GM12872 (cell line): ENCODE results near the gene C3orf70.

Source experiments
- CTCF ChIP-seq: IDR thresholded peaks from 3 replicates; pipeline ENCODE4 v1.5.1; 2011; ENCODE audit warnings: low read depth, mild to moderate bottlenecking, low read length, moderate library complexity; ENCODE audit not compliant: insufficient read depth

Gene C3orf70

GRCh38 chr3:185150561-185150960, 2.3 kb downstream of the C3orf70 start:
- no peak for TF ChIP-seq CTCF

- no peak for TF ChIP-seq CTCF
These were observed 3.3 kb downstream of the C3orf70 start for GRCh38 chr3:185149591-185149990.

- no peak for TF ChIP-seq CTCF
These were observed 7.3 kb downstream of the C3orf70 start for GRCh38 chr3:185145511-185145910.

- no peak for TF ChIP-seq CTCF
These were observed 8.1 kb downstream of the C3orf70 start for GRCh38 chr3:185144784-185145183.

GRCh38 chr3:185137821-185138220, 15.0 kb downstream of the C3orf70 start:
- TF ChIP-seq CTCF, result no peak

- TF ChIP-seq CTCF, result no peak
These were observed 18.4 kb downstream of the C3orf70 start for GRCh38 chr3:185134509-185134908.

GRCh38 chr3:185131602-185132256, 21.1 kb downstream of the C3orf70 start:
- TF ChIP-seq CTCF, result no peak

- no peak for TF ChIP-seq CTCF
These were observed 23.8 kb downstream of the C3orf70 start for GRCh38 chr3:185129083-185129482.
